Glomerular visceral epithelial cell (primary cell): ENCODE measurements around the gene PRG2.
"Not testable (repeated sequence)": the region's sequence is repeated elsewhere in the genome, so short reads cannot be mapped to it uniquely, and the experiment has no call there.

Source experiments
- DNase-seq: peaks from one replicate; pipeline ENCODE4 v3.0.0-alpha.2; 2016; ENCODE audit errors: extremely low spot score

The PRG2 gene

DNA sequence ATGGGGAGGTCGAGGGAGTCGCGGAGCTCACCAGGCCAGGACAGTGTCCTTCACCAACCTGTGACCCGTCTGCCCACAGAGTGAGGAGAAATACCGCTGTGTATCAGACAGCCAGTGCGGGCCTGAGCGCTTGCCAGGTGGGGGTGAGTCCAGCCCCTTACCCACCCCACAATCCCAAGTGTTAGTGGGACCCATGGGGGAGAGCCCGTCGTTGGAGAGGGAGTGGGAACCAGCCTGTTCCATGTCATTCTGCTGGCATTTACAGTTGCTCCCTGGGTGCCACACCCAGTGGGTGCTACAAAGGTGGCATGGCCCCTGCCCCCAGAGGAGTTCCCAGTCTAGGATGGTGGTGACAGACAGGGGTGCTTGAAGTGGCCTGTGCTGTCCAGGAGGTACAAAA, 43.1 kb downstream of the PRG2 start:
- no peak for DNase-seq

DNA sequence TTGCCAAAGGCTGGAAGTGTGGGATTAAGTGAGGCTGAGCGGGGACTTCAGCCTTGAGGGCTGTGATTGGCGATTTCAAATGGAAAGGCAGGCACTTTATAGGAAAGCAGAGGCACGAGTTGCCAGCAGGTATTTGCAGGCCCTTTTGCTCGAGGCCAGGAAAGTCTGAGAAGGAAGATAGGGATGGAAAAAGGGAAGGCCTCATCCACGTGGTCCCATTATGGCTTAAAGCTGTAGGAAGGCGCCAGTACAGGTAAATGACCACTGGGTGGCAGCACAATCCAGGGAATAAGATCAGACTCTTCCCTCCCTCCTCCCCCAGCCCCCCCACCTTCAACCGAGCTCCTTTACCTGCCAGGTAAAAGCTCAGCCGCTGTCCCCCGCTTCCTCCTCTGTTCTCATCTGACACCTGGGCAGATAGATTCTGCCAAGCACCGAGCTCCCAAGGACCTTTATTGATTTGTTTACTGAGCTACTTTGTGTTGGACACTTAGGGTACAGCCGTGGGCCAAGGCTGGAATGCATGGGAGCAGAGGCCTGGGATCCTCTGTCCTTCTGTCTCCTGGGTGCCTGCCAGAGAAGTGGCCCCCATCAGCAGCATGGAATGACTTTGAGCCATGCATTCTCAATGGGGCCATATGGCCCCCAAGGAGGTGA, 44.8 kb downstream of the PRG2 start:
- peak; percentile 66 for DNase-seq

DNA sequence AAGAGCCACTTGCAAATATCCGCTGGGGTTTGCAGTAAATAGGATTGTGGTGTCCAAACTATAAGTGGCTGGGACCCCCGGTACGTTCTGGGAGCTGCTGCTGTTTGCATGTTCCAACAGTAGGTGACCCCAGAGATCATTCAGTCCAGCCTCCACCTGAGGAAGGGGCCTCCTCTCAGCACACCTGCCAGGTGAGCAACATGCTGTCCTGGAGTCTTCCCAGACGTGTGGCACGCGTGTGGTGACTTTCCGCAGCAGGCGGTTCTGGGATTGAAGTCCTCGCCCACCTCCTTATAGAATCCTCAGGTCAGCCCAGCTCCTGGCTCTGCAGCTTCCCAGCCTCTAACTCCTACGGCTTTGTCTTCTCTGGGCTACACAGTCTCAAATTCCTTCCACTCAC, 45.6 kb downstream of the PRG2 start:
- no peak for DNase-seq

GRCh38 chr11:57343825-57344224, 46.6 kb downstream of the PRG2 start:
- no peak for DNase-seq

GRCh38 chr11:57342702-57343101, 47.7 kb downstream of the PRG2 start:
- DNase-seq = no peak

GRCh38 chr11:57341250-57341808, 49.1 kb downstream of the PRG2 start:
- DNase-seq = no peak

DNA sequence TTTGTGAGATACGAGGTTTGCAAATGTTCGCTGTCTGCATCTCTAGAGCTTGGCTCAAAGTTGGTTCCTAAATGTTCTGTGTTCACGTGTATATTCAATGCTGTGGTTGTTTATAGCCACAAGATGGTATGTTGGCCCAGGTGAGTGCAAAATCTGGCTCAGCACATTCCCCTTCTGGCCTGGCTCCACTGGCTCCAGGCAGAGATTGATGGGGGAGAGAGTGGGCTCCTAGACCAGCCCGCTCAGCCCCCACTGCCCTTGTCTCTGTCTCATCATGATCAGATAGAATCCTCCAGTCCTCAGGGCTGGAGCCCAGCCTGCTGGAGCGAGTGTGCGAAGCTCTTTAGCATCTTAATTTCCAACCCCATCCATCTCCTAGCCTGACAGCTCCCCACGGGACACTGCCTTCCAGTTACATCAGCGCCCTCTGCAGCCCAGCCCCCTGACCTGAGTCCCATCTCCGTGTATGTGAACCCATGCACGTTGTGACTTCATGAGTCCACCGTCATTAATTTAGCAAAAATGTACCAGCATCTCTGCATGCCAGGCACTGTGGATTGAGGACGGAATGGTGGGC, 50.3 kb downstream of the PRG2 start:
- DNase-seq = peak; percentile 4

DNA sequence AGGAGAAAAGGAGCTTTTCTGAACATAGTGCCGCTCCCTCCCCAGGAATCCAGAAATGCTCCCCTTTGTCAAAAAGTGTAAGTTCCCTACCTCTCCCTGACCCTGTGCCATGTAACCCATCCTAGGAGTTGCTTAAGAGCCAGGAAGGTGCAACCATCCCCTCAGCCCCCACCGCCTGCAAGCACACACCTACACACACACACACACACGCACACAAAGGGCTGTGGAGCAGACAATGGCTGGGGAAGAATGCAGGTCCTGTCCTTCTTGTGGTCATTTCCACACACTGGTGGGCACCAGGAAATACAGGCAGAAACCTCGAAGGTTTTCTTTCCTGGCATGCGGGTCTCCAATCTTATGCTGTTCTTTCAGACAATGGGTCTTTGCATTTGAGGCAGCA, 51.1 kb downstream of the PRG2 start:
- no peak for DNase-seq

GRCh38 chr11:57338142-57338541, 52.3 kb downstream of the PRG2 start, which contains the start of gene P2RX3:
Gene P2RX3 (plus strand): TSS chr11:57338352. CDS start chr11:57338551, 199 bp downstream.
- DNase-seq = no peak

DNA sequence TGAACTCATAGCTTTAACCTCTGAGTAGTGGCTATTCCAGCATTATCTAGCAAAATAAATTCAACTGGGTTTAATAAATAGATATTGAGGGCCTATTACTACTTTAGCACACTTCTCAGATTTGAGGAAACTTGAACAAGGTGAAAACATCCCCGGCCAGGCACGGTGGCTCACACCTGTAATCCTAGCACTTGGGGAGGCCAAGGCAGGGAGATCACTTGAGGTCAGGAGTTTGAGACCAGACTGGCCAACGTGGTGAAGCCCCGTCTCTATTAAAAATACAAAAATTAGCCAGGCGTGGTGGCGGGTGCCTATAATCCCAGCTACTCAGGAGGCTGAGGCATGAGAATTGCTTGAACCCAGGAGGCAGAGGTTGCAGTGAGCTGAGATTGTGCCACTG, 53.6 kb downstream of the PRG2 start:
- not testable (repeated sequence) for DNase-seq
